GM21723 (cell line): Measurements from ENCODE around the gene PRDM10.
"Not testable (repeated sequence)": the region's sequence is repeated elsewhere in the genome, so short reads cannot be mapped to it uniquely, and the experiment has no call there.

ENCODE experiments used
- ATAC-seq: cut with Tn5 transposase; IDR thresholded peaks from one replicate; pipeline ENCODE4 v1.9.1; 2021; ENCODE audit warnings: mild to moderate bottlenecking, moderate library complexity; ENCODE audit not compliant: unreplicated experiment

Gene PRDM10

DNA sequence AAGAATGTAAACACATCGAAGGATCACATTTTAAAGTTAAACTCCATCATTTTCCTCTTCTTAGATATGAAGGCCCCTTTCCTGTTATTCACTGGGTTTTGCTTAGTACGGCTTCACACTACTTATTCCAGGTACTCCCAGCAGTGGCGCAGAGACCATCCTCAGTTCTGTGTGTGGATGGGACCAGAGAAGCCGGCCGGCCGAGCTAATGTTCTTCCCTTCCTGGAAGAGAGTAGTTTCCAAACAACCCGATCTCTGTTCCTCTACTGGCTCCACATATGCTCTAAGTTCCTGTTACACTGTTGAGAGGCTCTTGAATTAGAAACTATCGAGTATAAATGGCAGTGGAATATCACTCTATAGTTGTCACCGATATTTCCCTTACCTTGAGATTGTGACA, 106.6 kb downstream of the PRDM10 start:
- ATAC-seq: no peak

DNA sequence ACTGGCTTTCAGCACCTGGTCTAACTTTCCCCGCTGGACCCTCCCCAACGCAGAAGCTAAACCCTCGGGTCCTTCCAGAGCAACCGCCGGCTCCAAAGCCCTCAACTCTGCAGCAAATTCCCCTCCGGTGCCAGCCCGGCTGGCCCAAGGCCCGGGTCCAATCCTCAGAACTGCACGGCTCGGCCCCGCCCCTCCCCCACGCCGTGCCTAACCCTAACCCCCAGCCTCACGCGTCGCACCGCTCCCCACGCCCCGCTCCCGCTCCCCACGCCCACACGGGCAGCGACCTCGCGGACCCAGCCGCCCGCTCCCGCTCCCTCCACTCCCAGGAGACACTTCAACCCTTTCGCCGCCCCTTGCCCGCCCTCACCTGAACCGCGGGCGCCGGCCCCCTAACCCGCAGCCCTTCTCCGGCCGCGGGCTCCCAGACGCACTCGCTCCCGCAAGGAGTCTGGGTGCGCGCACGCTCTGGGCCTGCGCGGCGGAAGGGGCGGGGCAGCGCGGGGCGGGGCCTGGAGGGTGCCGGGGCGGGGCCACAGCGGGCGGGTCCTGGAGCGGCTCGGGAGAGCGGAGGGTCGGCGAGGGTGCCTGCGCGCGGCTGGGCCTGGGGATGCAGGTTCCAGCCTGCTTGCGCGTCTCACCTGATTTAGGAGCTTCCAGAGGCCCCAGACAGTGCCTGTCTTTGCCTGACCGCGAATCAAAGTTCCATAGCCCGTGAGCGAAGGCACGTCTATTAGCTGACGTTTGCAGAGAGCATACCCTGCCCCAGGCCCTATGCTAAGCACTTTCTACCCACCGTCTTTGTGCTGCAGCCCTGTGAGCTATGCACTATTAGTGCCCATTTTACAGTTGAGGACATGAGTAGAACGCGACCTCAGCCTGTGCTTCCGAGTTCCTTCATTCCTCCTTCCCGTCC, 107.3 kb downstream of the PRDM10 start, which contains the start of gene NFRKB:
TSS of gene NFRKB (minus strand) at position 453 of the 916 bp plus-strand sequence. CDS start 2,729 bp downstream, outside the sequence.
- peak; percentile 96 for ATAC-seq

DNA sequence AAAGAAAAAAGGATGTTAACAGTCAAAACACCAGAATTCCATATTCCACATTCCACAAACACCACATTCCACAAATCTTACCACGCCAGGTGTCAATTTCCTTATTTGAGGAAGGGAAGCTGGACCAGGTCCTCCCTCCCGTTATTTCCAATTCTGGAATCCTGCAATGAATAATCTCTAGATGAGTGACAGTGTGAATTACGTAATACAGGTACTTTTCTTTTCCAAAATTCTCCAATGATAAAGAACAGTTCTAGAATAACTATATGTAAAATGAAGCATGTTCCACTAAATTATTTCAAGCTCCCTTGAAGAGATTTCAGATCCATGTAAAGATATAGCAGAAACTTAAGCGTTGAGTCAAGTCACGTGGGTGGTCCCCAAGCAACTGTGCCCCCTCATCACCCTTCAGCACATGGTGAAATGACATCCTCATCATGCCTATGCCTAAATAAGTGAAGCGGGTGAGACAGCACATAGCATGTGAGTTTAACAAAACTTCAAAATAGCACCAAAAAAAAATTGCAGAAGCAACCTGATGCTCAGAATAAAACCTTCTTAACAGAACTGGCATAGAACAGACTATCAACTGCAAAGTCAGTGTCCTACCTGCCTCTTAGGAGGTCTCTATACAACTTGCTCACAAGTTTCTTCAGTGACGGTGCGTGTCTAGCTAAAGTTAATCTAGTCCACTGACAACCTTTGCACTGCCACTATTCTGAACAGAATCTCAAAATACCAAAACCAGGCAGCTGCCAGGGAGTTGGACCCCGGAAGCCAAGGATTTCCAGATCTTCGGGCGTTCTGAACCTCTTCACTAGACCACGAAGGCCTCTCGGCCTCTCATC, 108.1 kb downstream of the PRDM10 start:
- peak; percentile 8 for ATAC-seq

DNA sequence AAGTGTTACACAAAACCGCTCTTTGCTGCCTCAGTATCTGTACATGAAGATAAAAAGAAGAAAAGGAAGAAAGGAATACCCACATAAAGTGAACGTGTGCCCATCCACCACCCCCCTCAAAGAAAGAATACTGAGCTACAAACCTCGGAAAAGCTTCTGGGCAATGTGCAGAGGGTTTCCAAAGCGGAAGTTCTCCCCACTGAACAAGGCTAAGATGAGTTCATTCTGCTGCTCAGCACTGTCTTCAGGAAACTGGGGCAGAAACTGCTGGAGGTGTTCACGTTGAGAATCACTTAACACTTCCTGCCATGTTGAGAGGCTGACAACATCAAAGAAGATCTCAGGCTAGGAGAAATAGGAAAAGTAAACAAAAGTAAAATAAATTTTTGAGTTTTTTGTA, 114.2 kb downstream of the PRDM10 start:
- ATAC-seq: no peak

DNA sequence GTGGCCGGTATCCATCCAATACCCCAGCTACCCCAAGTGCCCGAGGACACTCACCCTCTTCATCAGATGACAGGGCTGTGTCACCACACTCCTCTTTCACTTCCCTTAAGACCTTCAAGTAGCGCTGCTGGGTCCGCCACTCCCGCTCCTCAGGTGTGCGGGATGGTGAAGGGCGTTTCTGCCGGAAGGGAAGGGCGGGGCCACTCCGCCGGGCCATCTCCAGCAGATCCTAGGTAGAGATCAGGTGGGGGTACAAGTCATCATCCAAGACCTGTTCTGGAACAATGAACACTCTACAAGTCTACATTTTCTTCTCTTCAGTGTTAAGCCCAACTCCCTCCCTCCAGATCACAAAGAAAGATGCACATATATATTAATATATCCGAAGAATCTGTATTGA, 117.3 kb downstream of the PRDM10 start:
- ATAC-seq: no peak

DNA sequence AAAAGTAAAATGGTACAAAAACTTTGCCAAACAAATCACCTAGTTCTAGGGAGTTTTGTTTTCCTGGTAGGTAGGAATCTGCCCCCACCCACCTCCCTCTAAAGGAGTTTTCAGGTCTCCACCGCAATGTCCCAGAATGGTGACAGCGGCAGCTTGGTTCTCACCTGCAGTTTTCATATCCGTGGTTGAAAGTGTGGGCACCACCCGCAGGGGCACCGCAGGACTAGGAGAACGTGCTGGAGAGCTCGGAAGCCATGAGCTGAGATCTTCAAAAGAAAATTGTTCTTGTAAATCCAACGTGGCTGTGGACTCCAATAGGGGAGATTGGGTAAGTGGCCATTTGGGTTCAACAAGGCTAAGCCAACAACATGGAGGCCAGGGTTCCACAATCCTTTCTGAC, 118.1 kb downstream of the PRDM10 start:
- no peak for ATAC-seq

DNA sequence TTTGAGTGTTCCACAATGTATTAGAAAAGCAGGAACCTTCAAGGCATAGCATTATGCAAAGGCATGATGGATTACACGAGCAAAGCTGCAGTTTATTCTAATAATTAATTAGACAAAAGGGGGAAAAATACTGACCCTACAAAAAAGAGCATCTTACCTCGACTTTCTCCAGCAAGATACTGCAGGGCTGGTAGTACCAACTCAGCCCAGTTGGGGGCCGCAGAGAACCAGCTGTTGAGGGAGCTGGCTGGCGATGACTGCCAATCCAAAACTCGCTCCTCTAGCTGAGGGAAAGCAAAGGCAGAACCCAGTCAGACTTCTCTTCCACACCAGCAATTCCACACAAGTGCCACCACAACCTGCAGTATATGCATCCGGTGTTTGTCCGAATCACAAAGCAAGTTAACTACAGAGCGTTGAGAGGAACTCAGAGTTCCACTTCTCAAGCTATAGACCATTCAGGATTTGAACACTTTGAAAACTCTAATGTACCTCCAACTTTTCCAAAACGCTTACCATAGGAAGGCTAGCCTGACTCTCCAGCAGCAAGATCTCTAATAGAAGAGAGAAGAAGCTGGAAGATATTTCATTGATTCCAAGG, 121.0 kb downstream of the PRDM10 start:
- no peak for ATAC-seq

DNA sequence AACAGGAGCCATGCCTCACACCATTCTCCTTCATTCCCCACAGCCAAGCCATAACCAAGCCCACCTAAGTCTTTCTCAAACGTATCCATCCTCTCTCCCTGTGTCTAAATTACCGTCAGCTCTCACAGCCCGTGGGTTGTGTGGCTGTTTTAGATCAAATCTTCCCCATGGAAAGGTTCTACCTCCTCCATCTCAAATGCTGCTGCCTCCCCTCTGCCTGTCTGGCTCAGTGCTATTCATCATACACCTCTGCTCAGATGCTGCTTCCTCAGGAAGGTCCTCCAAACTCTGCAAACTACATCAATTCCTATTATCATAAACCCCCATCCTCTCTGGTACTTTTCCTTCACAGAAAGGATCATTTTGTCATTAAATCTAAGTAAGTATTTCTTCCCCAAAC, 122.3 kb downstream of the PRDM10 start:
- no peak for ATAC-seq

DNA sequence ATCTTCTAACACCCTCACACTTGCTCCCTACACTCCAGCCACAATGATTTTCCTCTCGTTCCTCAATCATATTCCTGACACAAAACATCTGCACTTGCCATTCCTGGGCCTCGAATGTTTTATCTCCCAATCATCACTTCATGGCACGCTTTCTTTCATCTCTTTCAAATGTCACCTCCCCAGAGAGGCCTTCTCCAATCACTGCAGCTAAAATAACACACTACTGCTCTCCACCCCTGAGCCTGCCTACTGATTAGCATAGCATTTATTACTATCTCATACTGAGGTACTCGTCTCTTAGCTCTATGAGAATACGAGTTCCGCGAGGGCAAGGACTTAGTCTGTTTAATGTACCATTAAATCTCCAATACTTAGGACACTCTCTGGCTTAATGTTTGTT, 130.7 kb downstream of the PRDM10 start:
- no peak for ATAC-seq

DNA sequence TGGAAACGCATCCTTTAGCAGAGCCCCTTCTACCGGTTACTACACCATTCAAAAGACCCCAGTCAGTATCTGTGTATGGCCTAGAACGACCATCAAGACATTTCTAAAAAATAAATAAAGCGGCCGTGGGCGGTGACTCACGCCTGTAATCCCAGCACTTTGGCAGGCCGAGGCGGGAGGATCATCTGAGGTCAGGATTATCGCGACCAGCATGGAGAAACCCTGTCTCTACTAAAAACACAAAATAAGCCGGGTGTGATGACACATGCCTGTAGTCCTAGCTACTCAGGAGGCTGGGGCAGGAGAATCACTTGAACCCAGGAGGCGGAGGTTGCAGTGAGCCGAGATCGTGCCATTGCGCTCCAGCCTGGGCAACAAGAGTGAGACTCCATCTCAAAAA, 134.0 kb downstream of the PRDM10 start:
- not testable (repeated sequence) for ATAC-seq

DNA sequence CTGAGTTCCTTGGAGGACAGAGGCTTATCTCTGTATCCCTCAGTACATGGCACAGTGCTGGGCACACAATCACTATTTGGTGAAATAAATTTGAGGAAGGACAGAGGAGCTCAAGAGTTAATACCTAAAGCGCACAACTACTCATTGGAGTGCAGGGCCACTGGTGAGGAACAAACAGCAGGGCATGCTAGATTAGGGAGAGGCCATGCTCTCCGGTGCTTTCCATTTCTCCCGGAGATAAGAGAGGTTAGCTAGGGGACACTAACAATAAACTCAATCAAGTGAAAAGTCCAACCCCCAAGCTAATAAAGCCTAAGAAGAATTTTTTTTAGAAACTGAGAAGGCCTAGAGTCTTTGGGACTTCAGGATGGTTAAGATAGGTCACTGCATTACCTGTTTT, 136.3 kb downstream of the PRDM10 start:
- no peak for ATAC-seq

DNA sequence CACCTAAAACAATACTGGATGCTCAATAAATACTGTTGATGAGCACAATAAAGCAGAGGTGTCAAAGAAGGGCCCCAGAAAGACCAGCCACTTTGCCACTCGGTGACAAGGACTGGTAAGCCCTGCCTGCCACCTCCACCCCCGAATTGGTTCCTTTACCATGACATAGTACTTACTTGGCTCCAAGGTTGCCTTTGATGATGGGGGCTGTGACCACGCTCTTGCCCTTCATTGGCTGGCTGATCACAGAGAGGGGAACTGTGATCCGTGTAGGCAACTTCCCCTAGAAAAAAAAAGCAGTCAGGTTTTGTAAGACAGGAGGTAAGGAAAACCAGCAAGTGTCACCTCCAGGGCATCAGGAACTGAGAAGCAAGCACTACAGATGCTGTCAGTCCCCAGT, 136.9 kb downstream of the PRDM10 start:
- no peak for ATAC-seq

DNA sequence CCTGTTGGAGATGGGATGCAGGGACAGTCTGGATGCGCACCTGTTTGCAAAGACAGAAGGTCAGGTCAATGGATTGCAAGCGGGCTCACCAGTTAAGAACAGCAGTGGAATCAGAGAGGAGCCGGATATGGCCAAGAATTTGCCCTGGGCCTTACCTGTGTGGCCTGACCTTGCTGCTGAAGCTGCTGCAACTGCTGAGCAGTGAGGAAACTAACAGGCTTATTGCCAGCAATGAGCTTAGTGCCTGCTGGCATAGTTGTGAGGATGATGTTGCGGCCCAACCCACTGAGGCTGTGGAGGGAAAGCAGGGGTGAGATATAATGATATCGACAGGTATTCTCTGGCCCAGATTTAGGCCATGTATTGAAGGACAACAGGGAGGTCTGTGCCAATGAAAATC, 137.8 kb downstream of the PRDM10 start:
- ATAC-seq: no peak

DNA sequence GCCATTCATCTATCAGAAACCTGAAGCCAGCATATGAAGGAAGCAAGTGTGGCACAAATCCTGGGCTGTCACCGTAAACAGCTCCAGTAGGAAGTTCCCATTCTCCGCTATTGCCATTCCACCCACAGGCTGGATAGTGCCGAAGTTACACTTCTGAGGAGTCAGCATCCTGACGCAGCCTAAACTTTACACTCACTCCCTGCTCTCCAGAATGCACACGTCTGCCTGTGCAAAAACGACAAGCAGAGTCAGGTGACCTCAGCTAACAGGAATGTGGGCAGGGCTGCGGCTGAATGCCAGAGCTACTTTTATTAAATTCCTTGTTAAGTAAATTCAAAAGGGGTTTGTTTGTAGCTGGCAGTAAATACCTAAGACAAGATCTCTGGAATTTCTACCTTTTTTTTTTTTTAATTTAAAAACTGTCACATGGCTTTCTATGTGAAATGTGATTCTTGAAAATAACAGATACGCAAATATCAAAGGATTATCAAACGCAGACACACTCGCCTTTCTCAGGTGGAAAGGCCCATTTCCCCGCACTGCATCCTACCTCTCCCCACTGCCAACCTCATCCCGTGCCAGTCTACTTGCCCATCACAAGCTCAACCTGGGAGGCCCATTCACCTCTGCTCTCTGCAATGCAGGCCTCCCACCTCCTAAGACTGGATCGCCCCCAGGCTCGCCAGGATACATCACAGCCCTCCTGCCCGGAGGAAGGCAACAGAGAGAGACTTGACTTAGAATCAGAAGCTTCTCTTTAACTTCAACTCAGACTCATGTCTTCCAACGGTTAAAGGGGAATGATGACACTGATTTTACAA, 140.7 kb downstream of the PRDM10 start:
- no peak for ATAC-seq

DNA sequence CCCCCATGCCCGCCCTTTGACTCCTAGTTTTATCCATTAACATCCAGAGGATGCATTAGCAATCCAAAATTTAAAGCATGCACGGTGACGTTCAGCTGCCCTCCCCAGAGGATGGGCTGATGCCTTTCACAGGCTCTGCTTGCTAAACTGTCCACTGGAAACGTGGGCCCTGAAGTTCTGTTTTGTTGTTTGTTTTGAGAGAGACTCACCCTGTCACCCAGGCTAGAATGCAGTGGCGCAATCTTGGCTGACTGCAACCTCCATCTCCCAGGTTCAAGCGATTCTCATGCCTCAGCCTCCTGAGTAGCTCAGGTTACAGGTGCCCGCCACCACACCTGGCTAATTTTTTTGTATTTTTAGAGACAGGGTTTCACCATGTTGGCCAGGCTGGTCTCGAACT, 146.6 kb downstream of the PRDM10 start:
- no peak for ATAC-seq

DNA sequence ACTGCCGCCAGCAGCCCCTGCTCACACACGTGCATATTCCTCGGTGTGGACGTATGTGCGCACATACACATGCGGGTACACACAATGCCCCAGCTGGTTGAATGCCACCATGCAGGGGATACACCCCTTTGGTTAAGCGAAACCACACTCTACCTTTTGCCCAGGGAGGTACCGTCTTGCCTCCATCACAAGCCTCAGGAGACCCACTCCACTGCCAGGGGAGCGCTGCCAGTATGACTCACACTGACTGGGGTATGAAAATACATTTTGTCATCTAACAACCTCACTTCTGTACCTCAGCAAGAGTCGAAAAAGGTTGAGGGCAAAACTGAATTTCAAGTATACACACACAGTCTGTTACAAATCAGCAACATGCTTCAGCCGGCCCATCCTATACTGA, 147.5 kb downstream of the PRDM10 start:
- no peak for ATAC-seq

DNA sequence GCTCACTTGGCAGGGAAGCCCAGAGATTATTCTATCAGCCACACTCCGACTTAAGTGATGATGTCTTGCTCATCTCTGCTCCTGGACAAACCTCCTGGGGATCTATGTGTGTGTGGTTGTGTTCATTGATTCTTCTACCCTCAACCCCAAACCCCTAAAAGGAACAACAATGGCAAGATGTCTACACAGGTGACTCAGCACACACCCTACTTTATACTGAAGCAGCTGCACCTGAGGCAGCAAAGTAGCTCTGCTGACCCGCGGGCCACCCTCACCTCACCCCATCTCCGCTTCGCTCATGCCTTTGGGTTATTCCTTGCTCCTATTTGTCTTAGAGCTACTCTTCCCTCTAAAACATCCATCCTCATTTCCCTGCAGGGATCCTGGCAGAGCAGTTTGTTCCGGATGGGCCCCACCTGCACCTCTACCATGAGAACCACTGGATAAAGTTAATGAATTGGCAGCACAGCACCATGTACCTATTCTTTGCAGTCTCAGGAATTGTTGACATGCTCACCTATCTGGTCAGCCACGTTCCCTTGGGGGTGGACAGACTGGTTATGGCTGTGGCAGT, 148.3 kb downstream of the PRDM10 start:
- no peak for ATAC-seq

DNA sequence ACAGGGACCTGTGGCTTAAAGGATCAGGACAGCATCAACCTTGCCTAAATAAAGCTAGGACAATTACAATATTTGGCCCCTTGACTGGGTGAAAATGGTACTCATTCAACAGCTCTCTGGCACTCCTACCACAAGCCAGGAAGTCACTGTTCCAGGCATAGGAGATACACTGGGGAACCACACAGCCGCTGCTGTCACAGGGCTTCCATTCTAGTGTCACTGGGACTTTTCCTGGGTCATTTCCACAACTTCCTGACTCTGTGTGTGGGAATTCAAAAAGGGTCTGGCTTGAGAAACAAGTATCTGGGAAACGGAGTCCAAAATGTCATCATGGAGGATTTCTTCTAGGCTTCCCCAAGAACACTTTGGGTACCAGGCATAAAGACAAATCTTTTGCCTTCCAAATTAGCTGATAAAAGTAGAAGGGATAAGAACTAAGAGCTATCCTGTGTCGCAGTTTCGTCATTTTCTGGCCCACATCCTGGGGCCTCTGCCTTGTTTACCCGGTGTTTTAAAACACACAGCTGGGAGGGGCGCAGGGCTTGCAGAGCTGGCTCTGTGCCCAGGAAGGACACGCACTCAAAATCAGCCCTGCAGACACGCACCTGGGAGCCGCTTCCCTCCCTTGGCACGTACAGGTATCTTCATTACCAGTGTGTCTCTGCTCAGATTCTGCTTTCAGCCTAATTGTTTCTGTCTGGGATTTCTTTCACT, 149.0 kb downstream of the PRDM10 start:
- ATAC-seq: no peak

DNA sequence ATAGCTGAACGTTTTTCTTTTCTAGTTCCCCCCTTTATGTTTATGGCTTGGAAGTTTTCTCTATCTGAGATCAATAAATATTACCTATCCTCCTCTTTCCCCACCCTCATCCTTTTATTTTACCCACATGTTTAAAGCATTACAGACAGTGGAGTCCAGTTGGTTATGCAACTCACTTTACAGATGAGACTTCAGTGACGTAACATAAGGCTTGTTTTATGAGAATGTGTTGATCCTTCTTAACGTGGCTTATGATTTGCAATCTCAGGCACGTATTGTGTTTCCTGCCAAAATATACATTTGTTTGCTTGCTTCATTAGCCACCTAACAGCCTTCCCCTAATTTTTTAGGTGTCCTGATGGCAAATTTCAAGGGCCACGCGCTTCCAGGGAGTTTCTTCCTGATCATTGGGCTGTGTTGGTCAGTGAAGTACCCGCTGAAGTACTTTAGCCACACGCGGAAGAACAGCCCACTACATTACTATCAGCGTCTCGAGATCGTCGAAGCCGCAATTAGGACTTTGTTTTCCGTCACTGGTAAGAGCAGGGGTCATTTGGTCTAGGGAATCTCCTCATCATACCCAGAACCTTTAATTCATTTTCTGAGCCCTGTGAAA, 150.4 kb downstream of the PRDM10 start:
- ATAC-seq: no peak
